ENCODE data around the gene ZNF804B.

The ZNF804B gene

DNA sequence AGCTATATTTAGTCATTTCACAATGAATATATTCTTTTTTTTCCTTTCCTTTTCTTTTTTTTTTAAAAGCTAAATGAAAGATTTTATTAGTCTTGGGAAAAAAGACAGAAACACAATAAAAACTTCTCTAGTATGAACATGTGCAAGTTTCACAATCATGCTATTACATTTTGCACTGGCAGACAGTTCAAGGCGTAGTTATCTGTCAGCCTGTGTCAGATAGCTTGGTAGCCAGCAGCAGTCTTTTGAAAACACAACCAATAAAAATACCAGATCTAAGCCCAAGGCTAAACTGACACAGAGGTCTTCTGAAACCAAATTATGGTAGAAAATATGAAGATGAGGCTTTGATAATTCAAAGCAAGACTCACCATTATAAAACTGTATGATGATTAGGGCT is 241.8 kb downstream of the ZNF804B start:
- DNase-seq = no peak

DNA sequence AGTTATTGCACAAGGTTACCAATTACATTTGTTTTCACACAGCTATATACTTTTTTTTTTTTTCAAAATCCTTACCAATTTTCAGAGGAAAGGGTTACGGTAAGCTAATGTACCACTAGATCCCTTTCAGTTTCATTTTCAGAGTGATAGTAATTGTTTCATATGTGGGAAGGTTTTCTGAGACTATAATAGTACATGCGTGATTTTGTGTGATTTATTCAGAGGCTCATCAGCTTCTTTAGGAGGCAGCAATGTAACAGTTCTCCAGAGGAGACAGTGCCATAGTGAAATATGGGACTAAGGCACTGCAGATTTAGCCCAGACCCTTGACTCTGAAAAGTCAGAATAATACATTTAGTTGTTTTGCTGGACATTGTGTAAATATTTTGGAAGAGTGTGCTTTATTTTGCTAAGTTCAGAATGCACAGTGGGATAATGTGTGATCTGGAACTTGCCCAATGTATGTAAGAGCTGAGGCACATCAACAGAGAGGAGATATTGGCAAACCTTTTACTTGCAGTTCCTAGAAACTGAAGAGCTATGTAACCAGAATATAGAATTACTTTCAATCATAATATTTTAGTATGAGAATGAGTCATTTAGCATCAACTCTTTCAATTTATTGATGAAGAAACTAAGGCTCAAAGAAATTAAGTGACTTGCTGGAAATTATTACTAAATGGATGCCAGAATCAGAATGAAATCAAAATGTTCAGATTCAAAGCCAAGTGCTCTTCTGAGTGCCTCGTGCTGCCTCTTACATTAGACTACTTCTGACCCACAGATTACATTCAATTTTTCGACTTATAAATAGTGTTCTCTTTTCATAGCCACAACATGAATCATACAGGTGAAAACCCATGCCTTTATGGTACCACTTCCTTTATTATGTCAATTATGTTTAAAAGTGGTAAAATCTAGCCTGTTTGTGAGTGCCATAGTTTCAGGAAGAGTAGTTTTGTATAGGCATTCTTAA is 243.8 kb downstream of the ZNF804B start:
- DNase-seq = no peak

DNA sequence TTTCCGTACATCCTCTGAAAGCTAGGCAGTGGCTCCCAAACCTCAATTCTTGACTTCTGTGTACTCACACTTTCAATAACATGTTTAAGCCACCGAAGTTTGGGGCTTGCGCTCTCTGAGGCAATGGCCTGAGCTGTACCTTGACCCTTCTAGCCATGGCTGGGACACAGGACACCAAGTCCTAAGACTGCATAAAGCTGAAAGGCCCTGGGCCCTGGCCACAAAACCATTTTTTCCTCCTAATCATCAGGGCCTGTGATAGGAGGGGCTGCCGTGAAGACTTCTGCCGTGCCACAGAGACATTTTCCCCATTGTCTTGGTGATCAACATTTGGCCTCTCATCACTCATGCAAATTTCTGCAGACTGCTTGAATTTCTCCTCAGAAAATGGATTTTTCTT is 252.5 kb downstream of the ZNF804B start:
- no peak for DNase-seq

DNA sequence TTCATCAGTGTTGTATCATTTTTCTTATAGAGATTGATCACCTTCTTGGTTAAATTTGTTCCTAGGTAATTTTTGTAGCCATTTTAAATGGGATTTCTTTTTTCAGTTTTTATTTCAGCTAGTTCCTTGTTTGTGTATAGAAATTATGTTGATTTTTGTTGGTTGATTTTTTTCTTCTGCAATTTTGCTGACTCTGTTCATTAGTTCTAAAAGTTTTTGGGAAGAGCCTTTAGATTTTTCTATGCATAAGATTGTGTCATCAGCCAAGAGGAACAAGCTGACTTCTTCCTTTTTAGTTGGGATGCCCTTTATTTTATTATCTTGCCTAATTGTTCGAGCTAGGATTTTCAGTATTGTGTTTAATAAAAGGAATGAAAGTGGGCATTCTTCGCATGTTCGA is 258.2 kb downstream of the ZNF804B start:
- no peak for DNase-seq

DNA sequence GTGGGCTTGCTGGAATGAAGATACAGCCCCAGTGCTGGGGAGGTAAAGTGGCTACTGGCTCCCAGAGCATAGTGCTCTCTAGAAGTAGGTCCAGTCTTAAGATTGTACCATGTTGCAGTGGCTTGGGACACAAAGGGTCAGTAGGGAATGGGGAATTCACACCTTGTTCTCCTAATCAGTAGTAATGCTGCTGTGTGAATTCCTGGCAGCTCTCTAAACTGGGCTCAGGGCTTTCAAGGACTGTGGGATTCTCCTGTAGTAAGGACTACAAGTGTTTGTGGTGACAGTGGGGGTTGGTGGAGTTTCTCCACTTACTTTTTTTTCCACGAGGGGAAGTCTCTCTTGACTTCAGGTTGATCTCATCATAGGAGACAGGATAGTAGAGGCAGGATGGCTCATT is 262.2 kb downstream of the ZNF804B start:
- DNase-seq = no peak

DNA sequence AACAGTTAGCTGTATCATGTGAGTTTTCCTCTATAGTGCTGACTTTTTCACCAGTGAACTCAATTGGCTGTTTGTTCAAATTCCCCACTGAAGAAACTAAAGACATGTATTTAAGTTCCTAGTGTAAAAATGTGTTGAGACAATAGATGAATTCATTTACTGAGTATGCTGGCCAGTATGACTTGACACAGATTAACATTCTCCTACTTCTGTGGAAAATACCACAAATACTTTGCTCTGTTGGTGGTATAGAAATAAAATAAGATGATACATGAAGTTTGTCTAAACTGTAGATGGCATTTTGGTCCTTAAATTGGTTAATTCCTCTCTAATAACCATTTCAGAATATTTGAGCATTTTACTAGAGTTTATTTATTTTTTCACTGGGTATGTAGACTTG is 263.7 kb downstream of the ZNF804B start:
- no peak for DNase-seq

DNA sequence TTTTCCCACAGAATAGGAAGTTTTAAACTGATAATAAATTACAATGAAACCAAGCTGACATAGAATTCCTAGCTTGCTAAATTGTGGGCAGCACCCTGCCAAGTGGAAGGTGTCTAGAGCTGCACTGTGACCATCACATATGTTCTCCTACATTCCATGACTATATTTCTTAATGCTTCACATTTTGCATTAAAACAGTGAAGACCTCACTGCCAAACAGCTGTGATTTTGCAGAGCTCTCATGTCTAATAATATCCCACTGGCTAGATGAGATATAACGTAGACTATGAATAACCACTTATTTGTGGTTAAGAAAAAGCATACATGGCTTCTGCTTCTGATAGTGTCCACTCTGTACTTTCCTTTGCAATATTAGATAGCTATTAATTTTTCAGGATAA is 264.4 kb downstream of the ZNF804B start:
- no peak for DNase-seq

DNA sequence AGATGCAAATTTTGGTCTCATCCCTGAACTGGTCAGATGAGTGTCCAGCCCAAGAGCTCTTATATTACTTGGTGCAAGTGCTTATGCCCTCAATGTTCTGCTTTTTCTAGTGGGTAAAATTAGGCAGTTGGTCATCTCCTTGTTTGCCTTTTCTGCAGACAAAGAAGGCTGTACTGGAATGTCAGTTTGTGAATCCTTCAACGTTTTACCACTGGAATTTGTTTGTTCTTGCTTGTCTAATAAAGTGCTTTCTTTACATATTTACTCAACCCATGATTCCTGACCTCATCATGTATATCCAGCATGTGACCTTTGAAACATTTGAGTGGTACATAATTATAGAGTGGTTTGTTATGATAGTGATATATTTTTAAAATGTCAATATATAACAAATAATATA is 268.3 kb downstream of the ZNF804B start:
- no peak for DNase-seq

DNA sequence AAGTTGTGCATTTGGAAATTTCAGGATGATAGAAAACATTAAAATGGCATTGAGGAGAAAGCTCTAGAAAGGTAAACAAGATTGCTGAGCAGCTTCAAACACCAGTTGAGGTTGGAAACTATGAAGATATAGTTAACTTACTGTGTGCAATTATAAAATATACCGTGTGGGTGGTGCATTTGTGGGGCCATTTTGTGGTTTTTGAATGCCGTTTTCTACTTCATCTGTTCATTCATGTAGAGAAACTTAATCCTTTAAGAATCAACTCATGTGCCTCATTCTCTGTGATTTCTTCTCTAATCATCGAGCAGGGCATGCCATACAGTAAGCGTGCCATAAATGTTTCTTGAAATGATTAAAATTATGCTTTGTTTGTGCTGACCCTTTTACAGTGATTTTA is 268.8 kb downstream of the ZNF804B start:
- no peak for DNase-seq

DNA sequence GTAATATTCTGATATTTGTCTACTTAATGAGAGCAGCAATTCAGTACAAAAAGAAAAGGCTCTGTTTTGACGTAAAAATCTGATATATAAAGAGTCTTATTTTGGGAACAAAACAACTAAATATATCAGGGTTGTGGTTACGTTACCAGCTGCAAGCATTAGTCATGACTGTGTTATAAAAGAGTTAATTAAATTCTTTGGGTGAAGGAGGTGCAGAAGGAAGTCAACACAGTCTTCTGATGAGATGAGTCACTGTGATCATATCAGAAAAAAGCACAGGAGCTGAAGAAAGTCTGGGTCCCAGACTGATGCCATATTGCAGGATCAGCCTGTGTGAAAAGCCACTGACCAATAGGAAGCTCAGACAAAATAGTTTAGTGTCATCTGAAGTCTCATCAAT is 270.4 kb downstream of the ZNF804B start:
- DNase-seq = no peak

DNA sequence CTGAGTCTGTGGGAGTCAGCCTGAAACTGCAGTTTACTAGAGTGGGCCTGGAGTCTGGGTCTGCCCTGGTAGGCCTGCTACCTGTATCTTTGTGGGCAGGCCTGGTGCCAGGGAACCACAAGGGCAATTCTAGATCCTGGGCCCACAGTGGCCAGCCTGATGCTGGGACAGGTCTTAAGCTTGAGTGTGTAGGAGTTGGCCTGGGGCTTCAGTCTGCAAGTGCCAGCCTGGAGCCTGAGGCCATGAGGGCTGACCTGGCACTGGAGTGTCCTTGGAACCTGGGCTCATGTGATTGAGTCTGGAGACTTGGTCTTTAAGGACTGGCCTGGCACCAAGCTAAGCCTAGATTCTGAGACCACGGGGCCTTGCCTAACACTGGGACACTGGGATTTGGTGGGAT is 281.7 kb downstream of the ZNF804B start:
- no peak for DNase-seq

DNA sequence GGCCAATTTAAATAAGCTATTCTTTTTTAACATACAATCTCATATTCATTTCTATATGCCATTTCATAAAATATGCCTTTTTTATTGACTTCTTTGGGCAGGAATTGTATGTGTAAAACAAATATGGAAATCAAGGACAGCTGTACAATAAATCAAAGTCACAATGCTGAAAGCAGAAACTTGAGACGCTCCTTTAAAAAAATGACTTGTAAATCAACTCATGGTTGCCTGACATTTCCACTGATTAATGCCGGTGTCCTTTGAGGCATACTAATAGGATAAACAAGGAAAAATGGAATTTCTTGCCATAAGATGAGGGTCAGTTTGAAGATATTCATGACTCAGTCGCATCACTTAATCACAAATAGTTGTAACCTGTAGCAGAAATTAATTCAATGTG is 283.4 kb downstream of the ZNF804B start:
- DNase-seq = no peak

DNA sequence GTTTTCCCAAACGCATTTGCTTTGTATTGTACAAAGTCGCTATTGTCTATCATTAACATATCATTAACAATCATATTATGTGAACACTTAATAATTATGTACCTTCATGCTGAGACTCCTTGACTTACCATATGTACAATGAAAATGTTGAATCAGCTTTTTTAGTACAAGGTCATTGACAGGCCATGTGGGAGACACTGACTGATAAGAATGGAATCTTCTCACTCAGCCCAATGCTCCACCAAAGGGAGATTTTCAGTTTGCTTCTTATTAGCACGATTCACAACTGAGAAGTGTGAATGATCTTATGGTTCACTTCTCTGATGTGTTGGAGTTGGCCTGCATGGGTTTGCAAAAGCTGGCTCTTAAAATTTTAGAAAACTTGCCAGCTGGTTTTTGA is 289.5 kb downstream of the ZNF804B start:
- DNase-seq = no peak

DNA sequence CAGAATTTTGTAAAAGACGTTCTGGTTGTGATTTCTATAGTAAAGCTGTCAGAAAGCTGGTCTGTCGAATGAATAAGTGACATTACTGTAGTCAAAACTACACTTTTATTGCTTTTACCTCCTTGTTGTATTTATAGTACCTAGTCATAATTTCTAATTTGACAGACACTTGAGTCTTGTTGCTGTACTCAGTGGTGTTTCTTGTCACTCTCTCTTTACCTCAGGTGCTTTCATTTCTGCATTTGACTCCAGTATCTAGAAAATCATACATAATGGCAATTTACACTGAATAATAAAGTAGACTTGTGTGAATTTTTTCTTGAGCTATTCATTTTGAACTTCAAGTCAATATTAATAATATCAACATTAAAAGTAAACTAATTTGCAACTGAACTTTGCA is 293.6 kb downstream of the ZNF804B start:
- DNase-seq = no peak

DNA sequence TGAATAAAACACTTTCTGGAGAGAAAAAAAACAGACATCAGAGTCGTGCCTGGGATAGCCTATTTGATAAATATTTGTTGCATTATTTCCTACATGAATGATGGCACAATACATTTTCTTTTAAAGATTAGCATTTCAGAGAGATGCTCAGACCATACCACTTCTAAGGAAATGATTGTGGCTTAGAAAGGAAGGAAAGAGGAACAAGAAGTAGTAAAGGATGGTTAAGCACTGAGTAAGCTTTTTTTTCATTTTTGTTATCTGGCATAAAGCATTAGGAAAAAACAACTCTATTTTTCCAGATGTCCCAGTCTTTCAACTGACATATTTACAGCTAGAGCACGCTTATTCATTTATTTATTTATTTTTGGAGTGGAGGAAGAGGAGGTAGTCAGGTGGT is 294.9 kb downstream of the ZNF804B start:
- no peak for DNase-seq

DNA sequence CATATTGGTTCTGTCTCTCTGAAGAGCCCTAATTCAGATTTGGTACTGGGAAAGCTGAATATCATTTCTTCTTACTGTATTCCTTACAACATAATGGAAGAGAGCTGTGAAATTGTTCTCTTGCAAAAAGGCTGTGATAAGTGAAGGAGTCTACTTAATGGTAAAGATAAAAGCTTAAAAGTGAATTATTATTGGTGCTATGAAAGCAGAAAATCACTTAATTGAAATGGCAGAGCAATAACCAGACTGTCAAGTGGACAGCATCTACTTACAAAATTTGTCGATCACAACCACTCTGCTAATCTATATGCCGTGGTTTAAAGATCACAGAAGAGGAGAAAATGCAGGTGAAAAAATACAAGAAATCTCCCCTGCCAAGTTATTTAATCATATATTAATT is 300.7 kb downstream of the ZNF804B start:
- no peak for DNase-seq

DNA sequence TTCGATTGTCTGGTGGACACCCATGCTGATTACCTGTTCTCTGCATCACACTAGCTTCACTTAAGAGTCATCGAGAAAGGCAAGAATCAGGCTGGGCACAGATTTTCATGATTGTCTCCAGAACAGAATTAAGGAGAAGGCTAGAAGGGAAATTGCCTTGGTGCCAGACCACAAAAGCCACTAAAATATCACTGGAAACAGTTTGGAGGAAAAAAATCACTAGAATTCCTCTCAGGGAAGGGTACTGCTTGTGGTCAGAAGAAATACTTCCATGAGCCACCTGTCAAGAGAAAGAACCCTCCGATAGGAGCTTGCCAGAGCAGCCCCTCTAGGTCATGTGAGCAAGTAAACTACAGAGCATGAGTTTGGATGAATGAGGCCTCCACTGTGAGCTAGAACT is 305.3 kb downstream of the ZNF804B start:
- DNase-seq = no peak

DNA sequence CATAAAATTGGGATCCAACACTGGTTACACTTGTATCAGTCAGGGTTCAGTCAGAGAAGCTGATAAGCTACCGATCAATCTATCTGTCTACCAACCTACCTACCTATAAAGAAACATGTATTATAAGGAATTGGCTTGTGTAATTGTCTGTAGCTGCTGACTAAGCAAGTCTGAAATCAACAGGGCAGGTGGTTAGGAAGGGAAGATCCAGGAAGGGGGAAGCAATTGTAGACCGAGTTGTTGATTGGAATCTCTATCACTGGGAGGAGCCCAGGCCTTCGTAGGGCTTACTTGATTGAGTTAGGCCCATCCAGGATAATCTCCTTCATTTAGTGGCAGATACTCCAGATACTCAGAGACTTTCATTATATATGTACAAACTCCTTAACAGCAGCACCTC is 307.5 kb downstream of the ZNF804B start:
- DNase-seq = no peak

DNA sequence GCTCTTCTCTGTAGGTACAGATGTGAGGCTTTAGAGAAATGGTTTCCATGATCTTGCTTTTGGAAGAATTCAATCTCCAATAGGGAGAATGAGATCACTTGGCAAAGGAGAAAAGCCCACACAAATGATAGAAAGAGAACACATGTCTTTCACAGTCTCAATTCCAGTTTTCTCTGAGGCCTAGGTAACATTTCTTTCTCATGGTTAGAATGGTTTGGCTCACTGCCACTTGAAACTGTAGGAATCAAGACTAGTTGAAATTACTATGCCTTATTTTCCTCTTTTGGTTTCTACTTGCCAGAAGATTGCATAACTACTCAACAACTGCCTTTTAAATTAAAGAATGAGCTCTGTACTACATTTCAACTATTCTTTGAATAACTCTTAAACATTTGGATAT is 312.6 kb downstream of the ZNF804B start:
- DNase-seq = no peak

DNA sequence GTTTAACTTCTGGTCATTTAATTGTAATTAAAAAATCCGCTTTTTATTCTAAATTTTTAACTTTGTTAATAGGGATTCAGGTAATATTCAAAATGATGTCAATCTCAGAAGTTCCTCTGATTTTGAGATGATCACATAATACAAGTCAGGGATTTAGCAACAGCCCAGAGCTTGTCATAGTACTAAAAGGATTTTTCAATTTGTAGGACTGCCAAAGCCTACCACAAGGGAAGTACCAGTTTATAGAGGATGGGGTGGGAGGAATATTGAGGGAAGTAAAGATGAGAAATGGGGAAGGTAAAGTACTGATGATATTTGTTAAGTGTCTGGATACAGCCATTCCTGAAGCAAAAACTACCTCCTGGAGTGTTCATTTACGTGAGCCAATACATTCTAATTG is 314.3 kb downstream of the ZNF804B start:
- DNase-seq = no peak

DNA sequence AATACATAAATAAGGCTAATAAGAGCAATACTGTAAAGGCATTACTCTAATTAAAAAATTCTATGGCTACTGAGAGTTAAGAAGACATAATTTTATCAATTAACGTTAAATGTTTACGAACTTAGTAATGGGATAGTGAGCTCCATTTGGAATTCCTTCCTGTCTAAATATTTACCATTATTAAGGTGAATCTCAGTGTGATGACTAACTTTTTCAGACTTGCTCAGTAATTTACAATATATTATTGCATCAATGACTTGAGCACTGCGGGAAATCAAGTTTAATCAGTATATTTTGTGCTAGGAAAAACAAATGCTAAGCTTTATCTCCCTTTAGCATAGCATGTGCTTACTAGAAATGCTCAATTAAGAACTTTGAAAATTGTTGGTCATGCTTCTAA is 318.5 kb downstream of the ZNF804B start:
- DNase-seq = no peak

DNA sequence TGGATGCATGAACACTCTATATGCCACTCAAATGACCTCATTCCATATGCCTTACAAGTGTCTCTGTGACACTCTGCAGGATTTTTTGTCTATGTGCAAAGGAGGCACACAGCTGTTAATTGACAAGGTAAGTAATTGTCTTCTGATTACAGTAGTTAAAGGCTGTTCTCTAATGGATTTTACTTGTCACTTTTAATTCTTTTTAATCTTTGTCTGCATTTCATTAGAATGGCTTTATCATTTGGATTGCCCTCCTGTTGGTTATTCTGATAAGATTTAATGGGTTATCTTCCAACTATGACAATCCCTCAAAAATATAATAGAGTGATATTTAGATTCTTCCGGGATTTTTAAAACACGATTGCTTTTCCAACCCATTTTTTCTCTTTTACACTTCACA is 326.1 kb downstream of the ZNF804B start:
- DNase-seq = no peak

DNA sequence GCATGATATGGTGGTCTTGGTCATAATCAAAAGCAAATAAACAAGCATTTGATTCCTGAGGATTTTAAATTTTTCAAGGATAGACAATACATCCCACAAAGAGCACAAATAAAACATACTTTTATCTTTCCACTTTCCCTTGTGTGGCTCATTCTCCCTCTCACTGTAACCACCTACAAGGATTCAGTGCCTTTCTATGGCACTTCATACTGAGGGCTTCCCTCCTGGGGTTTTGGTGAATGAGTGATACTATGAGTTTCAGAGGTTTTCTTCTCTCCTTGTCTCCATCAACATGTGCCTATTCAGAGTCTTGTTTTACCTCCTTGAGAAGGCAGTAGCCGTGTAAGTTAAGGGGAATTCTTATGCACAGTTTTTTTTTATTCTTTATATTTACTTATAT is 332.1 kb downstream of the ZNF804B start:
- no peak for DNase-seq

DNA sequence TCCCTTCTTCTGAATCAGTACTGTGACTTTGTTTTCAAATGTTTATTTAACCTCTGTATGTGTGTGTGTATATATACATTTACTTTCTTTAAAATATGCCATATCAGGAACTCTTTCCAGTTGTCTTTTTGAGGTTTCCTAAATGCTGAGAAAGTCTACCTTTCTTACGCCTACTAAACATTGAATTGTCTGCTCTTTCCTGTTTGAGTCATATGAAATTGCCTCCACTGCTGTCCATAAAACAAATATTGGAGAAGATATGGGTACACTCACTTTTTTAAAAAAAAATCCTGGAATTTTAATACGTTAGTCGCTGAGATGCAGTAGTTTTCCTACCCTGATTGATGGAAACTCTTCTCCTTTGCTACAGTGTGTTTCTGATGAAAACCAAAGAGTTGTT is 334.8 kb downstream of the ZNF804B start:
- no peak for DNase-seq

DNA sequence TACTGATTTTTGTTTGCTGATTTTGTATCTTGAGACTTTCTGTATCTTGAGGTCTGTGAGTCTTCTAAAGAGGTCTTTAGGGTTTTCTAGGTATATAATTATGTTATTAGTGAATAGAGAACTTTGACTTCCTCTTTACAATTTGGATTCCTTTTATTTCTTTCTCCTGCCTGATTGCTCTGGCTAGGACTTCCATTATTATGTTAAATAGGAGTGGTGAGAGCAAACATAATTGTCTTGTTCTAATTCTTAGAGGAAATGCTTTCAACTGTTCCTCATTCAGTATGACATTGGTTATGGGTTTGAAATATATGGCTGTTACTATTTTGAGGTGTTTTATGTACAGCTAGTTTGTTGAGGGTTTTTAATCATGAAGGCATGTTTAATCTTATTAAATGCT is 344.1 kb downstream of the ZNF804B start:
- no peak for DNase-seq
